ENCODE measurements around the gene LTB4R2. TPM values are rescaled to one million over a fixed set of nuclear protein-coding genes. Genes with fewer than 3 reads are reported as not detected.

Gene LTB4R2
- total and polyA plus RNA-seq, 12 donors: 0.51 to 2.4 (median 1.1) TPM

- no peak for TF ChIP-seq CTCF (IDR thresholded peaks at IDR 0.05)
- no peak for DNase-seq
- Histone ChIP-seq H3K27me3 (no peaks in the 10 kb centered on the region), H3K27ac (no peak overlapping the region), H3K9me3 (no peaks in the 10 kb centered on the region), H3K4me1 (peaks cover 0 to 9% (median 0%) of the 10 kb centered on the region in 9 donors), H3K4me3 (no peak overlapping the region), H3K36me3 (peaks cover 0 to 30% (median 18%) of the 10 kb centered on the region in 9 donors)
- ATAC-seq: no peak
- 96 to 98% methylated on average over 5 of the region's 5 CpGs for WGBS, 2 donors
- intact Hi-C loops (cut with DNase I): no loop called here
Observed at GRCh38 chr14:24286996-24287395, 22.9 kb upstream of the LTB4R2 start.

GRCh38 chr14:24289649-24290280 lies 20.2 kb upstream of the LTB4R2 start:
- Histone ChIP-seq H3K36me3 (peaks cover 0 to 57% (median 25%) of the 10 kb centered on the region in 9 donors), H3K4me1 (no peaks in the 10 kb centered on the region), H3K4me3 (no peak overlapping the region), H3K27ac (no peak overlapping the region), H3K27me3 (no peaks in the 10 kb centered on the region), H3K9me3 (no peaks in the 10 kb centered on the region)
- TF ChIP-seq CTCF (IDR thresholded peaks at IDR 0.05): no peak
- WGBS, 2 donors: 76 to 85% methylated on average over 6 of the region's 6 CpGs
- DNase-seq (no peak), ATAC-seq (no peak)
- intact Hi-C loops (cut with DNase I): no loop called here

- Histone ChIP-seq H3K27ac (no peak overlapping the region), H3K9me3 (no peaks in the 10 kb centered on the region), H3K27me3 (no peaks in the 10 kb centered on the region), H3K4me1 (no peaks in the 10 kb centered on the region), H3K4me3 (no peak overlapping the region), H3K36me3 (peaks cover 0 to 66% (median 25%) of the 10 kb centered on the region in 9 donors)
- no peak for TF ChIP-seq CTCF (IDR thresholded peaks at IDR 0.05)
- 91 to 92% methylated on average over 9 of the region's 9 CpGs for WGBS, 2 donors
- intact Hi-C loops (cut with DNase I): no loop called here
- DNase-seq (no peak), ATAC-seq (no peak)
Observed at GRCh38 chr14:24290746-24291145, 19.2 kb upstream of the LTB4R2 start.

- Histone ChIP-seq H3K27me3 (no peaks in the 10 kb centered on the region), H3K4me1 (peaks cover 0 to 2% (median under 1%) of the 10 kb centered on the region in 9 donors), H3K9me3 (no peaks in the 10 kb centered on the region), H3K27ac (no peak overlapping the region), H3K36me3 (peaks cover 0 to 75% (median 25%) of the 10 kb centered on the region in 9 donors), H3K4me3 (no peak overlapping the region)
- TF ChIP-seq CTCF (IDR thresholded peaks at IDR 0.05): no peak
- WGBS, 2 donors: 91% methylated on average over 3 of the region's 3 CpGs
- intact Hi-C loops (cut with DNase I): no loop called here
- no peak for ATAC-seq
- no peak for DNase-seq
Observed at GRCh38 chr14:24291446-24292117, 18.4 kb upstream of the LTB4R2 start.

All from heart right ventricle (tissue), 16 donors.